Testis (tissue), 3 donors: Measurements from ENCODE around the gene BNC2. TPM values are rescaled to one million over a fixed set of nuclear protein-coding genes. Genes with fewer than 3 reads are reported as not detected.
A peak's percentile ranks its signal among the peaks of the same experiment; 100 is the strongest.
"Not testable (repeated sequence)": the region's sequence is repeated elsewhere in the genome, so short reads cannot be mapped to it uniquely, and the experiment has no call there.

ENCODE experiments used
- DNase-seq: peaks from one replicate; pipeline ENCODE4 v3.0.0-alpha.2; 2019
- H3K27ac ChIP-seq, 2 donors: fragments of 200-600 bp; sonication (generic); one replicate each; pipeline ENCODE4 v1.5.1; 2019
- H3K27me3 ChIP-seq: fragments of 200-600 bp; sonication (generic); one replicate; pipeline ENCODE4 v1.5.1; 2019
- H3K36me3 ChIP-seq: fragments of 200-600 bp; sonication (generic); one replicate; pipeline ENCODE4 v1.5.1; 2017; ENCODE audit warnings: low read depth; ENCODE audit errors: missing control alignments
- H3K4me1 ChIP-seq: fragments of 200-600 bp; sonication (generic); one replicate; pipeline ENCODE4 v1.5.1; 2019
- H3K4me3 ChIP-seq, 2 donors: fragments of 200-600 bp; sonication (generic); one replicate each; pipeline ENCODE4 v1.5.1; 2017 to 2019
- H3K9me3 ChIP-seq: fragments of 200-600 bp; sonication (generic); one replicate; pipeline ENCODE4 v1.5.1; 2017
- POLR2A ChIP-seq: fragments of 450-650 bp; IDR thresholded peaks from one replicate; pipeline ENCODE4 v1.6.1; 2017; ENCODE audit warnings: antibody characterized with exemption, mild to moderate bottlenecking, moderate library complexity
- WGBS, 2 donors: methylation state at CpG; one replicate each; pipeline ENCODE4 v1.1.5; 2018; 5-methylcytosine and 5-hydroxymethylcytosine counted together
- intact Hi-C: fragments of 100-400 bp; cut with DNase I; formaldehyde crosslinking; loops from one replicate; pipeline ENCODE4 v1.15.1; 2023; ENCODE audit warnings: low total_unique reads
- polyA plus RNA-seq: library from polyadenylated mRNA; stranded (reverse); fragments of 350-450 nt; fragmentation: Illumina TruSeq; extraction: RNeasy Lipid Tissue Mini Kit (QIAGEN cat#74804); gene quantifications from one replicate; pipeline ENCODE4 v1.2.3, GENCODE V29; 2014; ENCODE audit warnings: low read depth, low replicate concordance; ENCODE audit not compliant: insufficient read depth
- total RNA-seq, 2 donors: library from RNA; depleted of rRNA; stranded (reverse); fragments of >200 nt; gene quantifications; one replicate each; pipeline ENCODE4 v1.2.3, GENCODE V29; 2016
- TF ChIP-seq, protein P1 (sequence below), 3 experiments: fragments of 450-650 bp in 2 of 3; fragments of 200-600 bp in 1 of 3; sonication (generic) in 1 of 3; IDR thresholded peaks; one replicate each; pipeline ENCODE4 v1.5.1; 2016 to 2019; ENCODE audit warnings: antibody characterized with exemption in 3 of 3, mild to moderate bottlenecking in 2 of 3, moderate library complexity in 1 of 3

The BNC2 gene
- total and polyA plus RNA-seq, 3 donors from 2014 or later, result 14.6 to 35.2 (median 32.0) TPM

DNA sequence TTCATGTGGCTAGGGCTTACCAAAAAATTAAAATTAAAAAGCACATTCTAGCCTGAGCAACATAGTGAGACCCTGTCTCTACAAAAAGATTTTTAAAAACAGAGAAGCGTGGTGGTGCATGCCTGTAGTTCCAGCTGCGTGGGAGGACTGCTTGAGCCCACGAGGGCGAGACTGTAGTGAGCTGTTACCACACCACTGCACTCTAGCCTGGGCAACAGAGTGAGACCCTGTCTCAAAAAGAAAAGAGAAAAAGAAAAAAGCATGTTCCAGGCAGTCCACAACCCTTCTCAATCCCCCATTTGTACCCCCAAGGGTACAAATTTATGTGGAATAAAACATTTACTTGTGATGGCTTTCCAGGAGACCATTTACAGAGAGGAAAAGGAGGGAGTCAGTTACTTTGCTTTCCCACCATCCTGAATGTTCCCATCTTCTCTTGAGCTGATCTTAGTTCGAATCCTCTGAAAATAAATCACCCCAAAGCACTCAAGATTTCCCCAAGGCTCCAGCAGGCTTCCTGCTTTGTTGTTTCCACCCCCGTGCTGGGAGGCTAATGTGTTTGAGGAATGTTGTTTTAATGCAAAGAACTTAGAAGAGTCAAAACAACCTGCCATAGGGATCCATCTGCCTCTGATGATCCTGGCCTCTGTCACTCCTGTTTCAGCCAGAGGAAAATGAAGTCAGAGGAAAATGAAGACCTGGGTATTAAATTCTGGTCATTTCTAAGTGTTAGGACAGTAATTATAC, 384.7 kb downstream of the BNC2 start:
- DNase-seq, result no peak
- Histone ChIP-seq H3K9me3 (no peaks in the 10 kb centered on the region), H3K27me3 (no peaks in the 10 kb centered on the region), H3K4me1 (no peaks in the 10 kb centered on the region), H3K36me3 (no peaks in the 10 kb centered on the region), H3K4me3 (no peak overlapping the region), H3K27ac (no peak overlapping the region)
- intact Hi-C loops, result no loop called here
- TF ChIP-seq, protein P1, sequence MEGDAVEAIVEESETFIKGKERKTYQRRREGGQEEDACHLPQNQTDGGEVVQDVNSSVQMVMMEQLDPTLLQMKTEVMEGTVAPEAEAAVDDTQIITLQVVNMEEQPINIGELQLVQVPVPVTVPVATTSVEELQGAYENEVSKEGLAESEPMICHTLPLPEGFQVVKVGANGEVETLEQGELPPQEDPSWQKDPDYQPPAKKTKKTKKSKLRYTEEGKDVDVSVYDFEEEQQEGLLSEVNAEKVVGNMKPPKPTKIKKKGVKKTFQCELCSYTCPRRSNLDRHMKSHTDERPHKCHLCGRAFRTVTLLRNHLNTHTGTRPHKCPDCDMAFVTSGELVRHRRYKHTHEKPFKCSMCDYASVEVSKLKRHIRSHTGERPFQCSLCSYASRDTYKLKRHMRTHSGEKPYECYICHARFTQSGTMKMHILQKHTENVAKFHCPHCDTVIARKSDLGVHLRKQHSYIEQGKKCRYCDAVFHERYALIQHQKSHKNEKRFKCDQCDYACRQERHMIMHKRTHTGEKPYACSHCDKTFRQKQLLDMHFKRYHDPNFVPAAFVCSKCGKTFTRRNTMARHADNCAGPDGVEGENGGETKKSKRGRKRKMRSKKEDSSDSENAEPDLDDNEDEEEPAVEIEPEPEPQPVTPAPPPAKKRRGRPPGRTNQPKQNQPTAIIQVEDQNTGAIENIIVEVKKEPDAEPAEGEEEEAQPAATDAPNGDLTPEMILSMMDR (IDR thresholded peaks at IDR 0.05), result no peak
- no peak for TF ChIP-seq POLR2A
- WGBS, 2 donors, result 76 to 85% methylated on average over 6 of the region's 6 CpGs

DNA sequence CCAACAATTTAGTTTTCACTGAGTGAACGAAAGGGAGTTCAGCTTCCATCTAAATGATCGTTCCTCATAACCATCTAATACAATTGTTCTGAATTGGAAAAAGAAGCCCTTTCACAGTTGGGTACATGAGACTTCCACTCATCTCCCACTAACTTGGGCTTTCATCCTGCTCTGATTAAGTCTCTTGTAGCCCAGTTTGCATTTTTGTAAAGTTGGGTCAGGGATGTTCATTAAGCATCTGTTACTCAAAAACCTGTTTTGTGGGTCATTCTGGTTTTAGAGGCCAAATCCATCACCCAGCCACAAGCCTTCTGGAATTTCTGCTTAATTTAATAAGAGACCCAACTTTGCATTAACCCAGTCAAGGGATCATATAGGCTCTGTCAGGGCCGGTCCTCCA, 385.3 kb downstream of the BNC2 start:
- no peak overlapping the region for H3K27ac ChIP-seq
- H3K27me3 ChIP-seq, result no peaks in the 10 kb centered on the region
- DNase-seq, result no peak
- no peaks in the 10 kb centered on the region for H3K36me3 ChIP-seq
- H3K4me3 ChIP-seq, result no peak overlapping the region
- WGBS, 2 donors, result 85% methylated on average over 3 of the region's 3 CpGs
- no peaks in the 10 kb centered on the region for H3K4me1 ChIP-seq
- no peak for TF ChIP-seq POLR2A
- TF ChIP-seq, protein P1 (IDR thresholded peaks at IDR 0.05), result no peak
- intact Hi-C loops, result no loop called here
- H3K9me3 ChIP-seq, result no peaks in the 10 kb centered on the region

DNA sequence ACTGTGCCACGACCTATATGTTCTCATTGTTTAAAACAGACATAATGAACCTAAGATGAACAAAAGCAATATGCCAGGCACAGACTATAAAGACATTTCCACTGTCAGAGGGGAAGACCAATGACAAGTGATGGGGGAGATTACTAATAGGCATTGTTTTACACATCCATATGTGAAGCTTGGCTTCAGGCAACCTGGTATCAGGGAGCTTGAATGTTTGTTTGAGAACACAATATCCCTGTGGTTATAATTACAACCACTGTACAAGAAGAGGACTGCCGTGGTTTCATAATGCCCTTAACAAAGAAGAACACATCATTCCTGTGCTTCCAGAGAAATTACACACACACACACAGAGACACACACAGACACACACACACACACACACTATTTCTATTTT, 385.7 kb downstream of the BNC2 start:
- H3K36me3 ChIP-seq, result no peaks in the 10 kb centered on the region
- H3K27ac ChIP-seq, result no peak overlapping the region
- H3K9me3 ChIP-seq, result no peaks in the 10 kb centered on the region
- intact Hi-C loops, result no loop called here
- DNase-seq, result no peak
- H3K27me3 ChIP-seq, result no peaks in the 10 kb centered on the region
- WGBS, 2 donors, result 82% methylated on average over 2 of the region's 2 CpGs
- no peak overlapping the region for H3K4me3 ChIP-seq
- TF ChIP-seq, protein P1 (IDR thresholded peaks at IDR 0.05), result no peak
- TF ChIP-seq POLR2A, result no peak
- no peaks in the 10 kb centered on the region for H3K4me1 ChIP-seq

DNA sequence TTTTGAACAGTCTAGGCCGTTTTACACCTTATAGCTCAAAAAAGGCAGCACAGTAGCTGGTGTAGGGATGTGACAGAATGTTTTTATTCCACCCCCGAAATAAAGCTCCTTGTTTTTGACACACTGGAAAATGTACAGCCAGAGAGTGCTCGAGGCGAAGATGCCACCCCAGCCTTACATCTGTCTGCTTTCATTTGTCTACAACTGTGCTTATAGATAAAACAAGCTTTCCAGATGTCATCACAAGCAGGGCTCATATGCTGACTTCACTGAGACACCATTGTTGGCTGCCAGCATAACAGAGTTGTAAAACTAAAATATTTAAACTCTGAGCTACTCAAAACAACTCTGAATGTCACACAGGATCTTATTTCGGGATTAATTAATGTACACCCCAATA, 386.3 kb downstream of the BNC2 start:
- Histone ChIP-seq H3K27ac (no peak overlapping the region), H3K9me3 (no peaks in the 10 kb centered on the region), H3K36me3 (no peaks in the 10 kb centered on the region), H3K4me3 (no peak overlapping the region), H3K27me3 (no peaks in the 10 kb centered on the region), H3K4me1 (no peaks in the 10 kb centered on the region)
- intact Hi-C loops, result no loop called here
- DNase-seq, result no peak
- 88 to 89% methylated on average over 5 of the region's 5 CpGs for WGBS, 2 donors
- TF ChIP-seq POLR2A, result no peak
- TF ChIP-seq, protein P1 (IDR thresholded peaks at IDR 0.05), result no peak

DNA sequence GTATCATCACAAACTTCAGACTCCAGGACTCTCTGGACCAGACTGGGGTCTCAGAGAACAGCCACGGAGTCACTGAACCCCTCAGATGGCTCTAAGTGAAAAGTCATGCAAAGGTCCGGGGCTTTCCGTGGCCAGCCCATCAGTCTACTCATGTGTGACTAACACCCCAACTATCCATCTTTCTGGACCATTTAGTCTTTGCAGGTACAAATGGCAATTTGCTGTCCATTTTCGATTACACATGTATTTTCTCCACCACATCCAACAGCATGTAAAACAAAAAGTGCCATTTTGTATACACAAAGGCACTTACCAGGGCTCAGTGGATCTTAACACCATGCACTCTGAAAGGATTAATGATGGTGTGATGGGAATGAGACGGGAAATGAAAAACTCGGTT, 387.7 kb downstream of the BNC2 start:
- H3K4me3 ChIP-seq, result no peak overlapping the region
- no peaks in the 10 kb centered on the region for H3K4me1 ChIP-seq
- H3K36me3 ChIP-seq, result no peaks in the 10 kb centered on the region
- WGBS, 2 donors, result 90 to 93% methylated on average over 6 of the region's 6 CpGs
- no peak for DNase-seq
- intact Hi-C loops, result no loop called here
- H3K27ac ChIP-seq, result no peak overlapping the region
- H3K9me3 ChIP-seq, result no peaks in the 10 kb centered on the region
- no peaks in the 10 kb centered on the region for H3K27me3 ChIP-seq
- TF ChIP-seq POLR2A, result no peak
- TF ChIP-seq, protein P1 (IDR thresholded peaks at IDR 0.05), result no peak

DNA sequence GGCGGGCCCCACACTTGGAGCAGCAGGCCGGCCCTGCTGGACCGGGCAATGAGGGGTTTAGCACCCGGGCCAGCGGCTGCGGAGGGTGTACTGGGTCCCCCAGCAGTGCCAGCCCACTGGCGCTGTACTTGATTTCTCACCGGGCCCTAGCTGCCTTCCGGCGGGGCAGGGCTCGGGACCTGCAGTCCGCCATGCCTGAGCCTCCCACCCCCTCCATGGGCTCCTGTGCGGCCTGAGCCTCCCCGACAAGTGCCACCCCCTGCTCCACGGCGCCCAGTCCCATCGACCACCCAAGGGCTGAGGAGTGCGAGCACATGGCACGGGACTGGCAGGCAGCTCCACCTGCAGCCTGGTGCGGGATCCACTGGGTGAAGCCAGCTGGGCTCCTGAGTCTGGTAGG, 389.9 kb downstream of the BNC2 start:
- H3K9me3 ChIP-seq, H3K27ac ChIP-seq, H3K36me3 ChIP-seq, intact Hi-C loops, H3K4me1 ChIP-seq, DNase-seq, H3K27me3 ChIP-seq: not testable (repeated sequence)
- 88 to 96% methylated on average over 5 to 18 of the region's 20 CpGs for whole genome bisulfite sequencing, 2 donors
- peak overlapping the region in 1 of 2 donors; percentile 43 for H3K4me3 ChIP-seq
